ENCODE data around the gene RBM17.

GRCh38 chr10:6072215-6072934 lies 16.5 kb upstream of the RBM17 start:
- TF ChIP-seq, protein P1, sequence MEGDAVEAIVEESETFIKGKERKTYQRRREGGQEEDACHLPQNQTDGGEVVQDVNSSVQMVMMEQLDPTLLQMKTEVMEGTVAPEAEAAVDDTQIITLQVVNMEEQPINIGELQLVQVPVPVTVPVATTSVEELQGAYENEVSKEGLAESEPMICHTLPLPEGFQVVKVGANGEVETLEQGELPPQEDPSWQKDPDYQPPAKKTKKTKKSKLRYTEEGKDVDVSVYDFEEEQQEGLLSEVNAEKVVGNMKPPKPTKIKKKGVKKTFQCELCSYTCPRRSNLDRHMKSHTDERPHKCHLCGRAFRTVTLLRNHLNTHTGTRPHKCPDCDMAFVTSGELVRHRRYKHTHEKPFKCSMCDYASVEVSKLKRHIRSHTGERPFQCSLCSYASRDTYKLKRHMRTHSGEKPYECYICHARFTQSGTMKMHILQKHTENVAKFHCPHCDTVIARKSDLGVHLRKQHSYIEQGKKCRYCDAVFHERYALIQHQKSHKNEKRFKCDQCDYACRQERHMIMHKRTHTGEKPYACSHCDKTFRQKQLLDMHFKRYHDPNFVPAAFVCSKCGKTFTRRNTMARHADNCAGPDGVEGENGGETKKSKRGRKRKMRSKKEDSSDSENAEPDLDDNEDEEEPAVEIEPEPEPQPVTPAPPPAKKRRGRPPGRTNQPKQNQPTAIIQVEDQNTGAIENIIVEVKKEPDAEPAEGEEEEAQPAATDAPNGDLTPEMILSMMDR (IDR thresholded peaks at IDR 0.05; ENCODE audit: borderline replicate concordance, extremely low read depth, low read length, poor library complexity, severe bottlenecking) = no peak
- no peak for TF ChIP-seq EZH2 (IDR thresholded peaks at IDR 0.05; ENCODE audit: borderline replicate concordance, low read depth, low read length, severe bottlenecking)

All from DND-41 (cell line).